Right hindlimb (tissue), 1 donor: ENCODE data around the gene COL7A1.
"Not testable (repeated sequence)": the region's sequence is repeated elsewhere in the genome, so short reads cannot be mapped to it uniquely, and the experiment has no call there.

Experiments used
- DNase-seq: peaks from one replicate; pipeline ENCODE4 v3.0.0-alpha.2; 2018

The COL7A1 gene

GRCh38 chr3:48560648-48561018 lies 34.5 kb downstream of the COL7A1 start:
- no peak for DNase-seq

- DNase-seq, result no peak
Measured at GRCh38 chr3:48558493-48559134, 36.5 kb downstream of the COL7A1 start.

DNA sequence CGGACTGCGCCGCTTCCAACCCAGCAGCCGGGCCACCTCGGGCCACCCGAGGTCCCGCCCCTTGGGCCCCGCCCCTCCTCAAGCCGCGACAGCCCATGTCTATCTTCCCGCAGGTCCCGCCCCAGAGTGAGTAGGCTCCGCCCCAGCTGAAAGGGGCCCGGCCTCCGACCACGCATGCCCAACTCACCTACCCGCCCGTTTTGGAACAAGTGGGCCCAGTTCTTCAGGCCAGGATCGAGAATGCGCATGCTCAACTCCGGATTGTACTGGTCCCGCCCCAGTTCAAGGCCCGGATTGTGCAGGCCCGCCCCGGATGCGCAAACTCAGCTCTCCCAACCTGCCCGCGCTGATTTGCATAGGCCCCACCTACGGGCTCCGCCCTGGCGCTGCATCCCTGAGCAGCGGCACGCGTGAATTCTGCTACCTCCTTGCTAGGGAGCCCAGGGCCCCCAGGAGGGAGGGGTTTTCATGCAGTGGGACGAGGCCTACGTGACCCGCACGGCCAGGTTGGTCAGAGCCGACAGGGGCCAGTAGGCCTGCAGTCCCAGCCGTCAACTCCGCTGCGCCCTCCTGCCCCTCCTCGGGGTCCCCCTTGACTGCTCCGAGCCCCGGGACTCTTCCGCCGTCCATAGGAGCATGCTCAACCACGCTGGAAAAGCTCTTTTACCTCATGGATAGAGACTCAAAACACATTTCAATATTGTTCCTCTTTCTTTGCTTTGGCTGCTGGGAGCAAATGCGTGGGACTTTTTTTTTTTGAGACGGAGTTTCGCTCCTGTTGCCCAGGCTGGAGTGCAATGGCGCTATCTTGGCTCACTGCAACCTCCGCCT lies 38.1 kb downstream of the COL7A1 start, which contains the start of gene PFKFB4:
TSS of gene PFKFB4 (minus strand) at position 8 of the 831 bp plus-strand sequence. CDS start 26 bp downstream, outside the sequence.
- DNase-seq, result peak; percentile 99

GRCh38 chr3:48555949-48556795 lies 39.0 kb downstream of the COL7A1 start:
- DNase-seq, result no peak

DNA sequence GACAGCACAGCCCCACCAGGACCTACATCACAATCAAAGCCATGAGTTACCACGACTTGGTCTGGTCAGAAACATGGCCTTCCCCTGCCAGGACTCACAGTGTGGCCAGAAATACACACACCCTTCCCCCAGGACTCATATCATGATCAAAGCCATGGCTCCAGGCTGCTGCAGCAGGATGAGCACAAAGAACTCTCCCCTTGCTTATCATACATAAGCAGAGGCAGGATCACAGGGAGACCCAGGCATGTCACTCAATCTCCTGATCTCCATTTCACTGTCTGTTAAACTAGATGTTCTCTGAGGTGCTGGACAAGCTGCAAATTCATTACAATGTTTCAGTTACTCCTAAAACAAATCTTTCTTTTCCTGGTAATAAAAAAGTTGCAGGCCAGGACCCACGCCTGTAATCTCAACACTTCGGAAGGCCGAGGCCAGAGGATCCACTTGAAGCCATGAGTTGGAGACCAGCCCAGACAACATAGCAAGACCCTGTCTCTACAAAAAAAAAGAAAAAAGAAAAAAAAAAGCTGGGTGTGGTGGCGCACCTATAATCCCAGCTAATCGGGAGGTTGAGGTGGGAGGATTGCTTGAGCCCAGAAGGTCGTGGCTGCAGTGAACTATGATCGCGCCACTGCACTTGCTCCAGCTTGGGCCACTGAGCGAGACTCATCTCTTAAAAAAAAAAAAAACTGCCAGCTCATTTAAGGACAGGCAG lies 39.7 kb downstream of the COL7A1 start:
- DNase-seq, result no peak

DNA sequence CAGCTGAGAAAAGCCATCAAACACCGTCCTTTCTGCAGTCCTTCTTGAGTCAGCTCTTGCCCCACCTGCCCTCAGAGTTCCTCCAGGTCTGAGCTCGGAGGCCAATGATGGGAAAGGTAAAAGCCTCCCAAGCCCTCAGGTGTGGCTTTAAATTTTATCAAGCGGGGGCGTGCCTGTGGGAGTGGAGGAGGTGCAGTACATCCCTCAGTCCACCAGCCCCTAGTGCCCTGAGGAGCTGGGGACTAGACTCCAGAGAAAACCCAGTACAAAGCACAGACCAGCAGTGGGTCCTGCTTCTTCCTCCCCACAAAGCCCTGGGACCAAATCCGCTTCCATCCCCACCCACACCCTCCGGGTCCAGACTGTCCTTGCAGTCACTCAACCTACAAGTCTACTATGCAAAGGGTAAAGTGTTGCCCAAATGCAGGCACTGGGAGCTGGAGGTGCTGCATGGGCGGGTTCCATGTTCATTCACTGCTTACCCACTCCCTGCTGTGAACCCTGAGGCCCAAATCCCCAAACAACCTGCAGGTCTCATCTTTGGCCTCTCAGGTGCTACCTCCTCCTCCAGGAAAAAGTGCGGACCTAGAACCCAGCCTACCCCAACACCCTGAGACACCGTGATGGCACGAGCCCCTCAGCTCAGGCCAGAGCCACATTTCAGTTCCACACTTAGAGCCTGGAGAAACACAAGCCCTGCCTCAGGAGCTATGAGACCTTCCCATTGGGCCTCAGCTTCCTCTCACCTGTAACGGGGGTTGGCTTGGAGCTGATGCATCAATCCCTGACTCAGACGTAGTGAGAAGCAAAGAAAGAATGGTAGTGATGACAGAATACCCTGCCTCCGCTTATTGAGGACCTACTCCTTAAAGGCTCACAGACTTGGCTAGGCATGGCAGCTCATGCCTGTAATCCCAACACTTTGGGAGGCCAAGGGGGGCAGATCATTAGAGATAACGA lies 41.0 kb downstream of the COL7A1 start:
- DNase-seq, result no peak

- no peak for DNase-seq
Measured at GRCh38 chr3:48553361-48553760, 41.8 kb downstream of the COL7A1 start.

GRCh38 chr3:48552111-48552951 lies 42.8 kb downstream of the COL7A1 start:
- DNase-seq, result no peak

- DNase-seq, result not testable (repeated sequence)
Measured at GRCh38 chr3:48551651-48552050, 43.5 kb downstream of the COL7A1 start.

- peak; percentile 80 for DNase-seq
Measured at GRCh38 chr3:48548729-48549705, 46.1 kb downstream of the COL7A1 start.

DNA sequence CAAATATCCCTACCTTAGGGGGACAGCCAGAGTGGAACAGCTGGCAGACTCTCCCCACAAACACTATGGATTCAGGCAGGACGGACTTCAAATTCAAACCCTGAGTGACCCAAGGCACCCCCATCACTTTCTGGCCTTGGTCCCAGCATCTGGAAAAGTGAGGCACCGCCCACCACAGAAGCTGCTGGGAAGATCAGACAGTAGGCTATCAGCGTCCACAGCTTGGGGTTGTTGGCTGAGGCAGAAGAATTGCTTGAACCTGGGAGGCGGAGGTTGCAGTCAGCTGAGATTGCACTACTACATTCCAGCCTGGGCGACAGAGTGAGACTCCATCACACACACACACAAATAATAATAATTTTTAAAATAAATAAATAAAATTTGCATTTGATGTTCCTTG lies 47.0 kb downstream of the COL7A1 start:
- no peak for DNase-seq

- DNase-seq, result no peak
Measured at GRCh38 chr3:48546203-48546829, 48.8 kb downstream of the COL7A1 start.

DNA sequence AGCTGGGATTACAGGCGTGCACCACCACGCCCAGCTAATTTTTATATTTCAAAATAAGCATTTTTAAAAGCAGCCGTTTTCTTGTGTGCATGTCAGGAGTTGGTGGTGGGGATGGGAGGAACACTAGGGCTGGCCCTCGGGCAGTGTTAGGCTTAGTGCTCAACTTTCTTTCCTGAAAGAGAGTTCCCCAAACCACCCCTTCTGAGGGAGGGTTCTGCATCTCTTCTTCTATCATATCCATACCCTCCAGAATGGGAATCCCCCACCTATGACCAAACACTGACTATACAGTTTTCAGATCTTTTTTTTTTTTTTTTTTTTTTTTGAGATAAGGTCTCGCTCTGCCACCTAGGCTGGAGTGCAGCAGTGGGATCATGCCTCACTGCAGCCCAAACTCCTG lies 51.0 kb downstream of the COL7A1 start:
- DNase-seq, result no peak

DNA sequence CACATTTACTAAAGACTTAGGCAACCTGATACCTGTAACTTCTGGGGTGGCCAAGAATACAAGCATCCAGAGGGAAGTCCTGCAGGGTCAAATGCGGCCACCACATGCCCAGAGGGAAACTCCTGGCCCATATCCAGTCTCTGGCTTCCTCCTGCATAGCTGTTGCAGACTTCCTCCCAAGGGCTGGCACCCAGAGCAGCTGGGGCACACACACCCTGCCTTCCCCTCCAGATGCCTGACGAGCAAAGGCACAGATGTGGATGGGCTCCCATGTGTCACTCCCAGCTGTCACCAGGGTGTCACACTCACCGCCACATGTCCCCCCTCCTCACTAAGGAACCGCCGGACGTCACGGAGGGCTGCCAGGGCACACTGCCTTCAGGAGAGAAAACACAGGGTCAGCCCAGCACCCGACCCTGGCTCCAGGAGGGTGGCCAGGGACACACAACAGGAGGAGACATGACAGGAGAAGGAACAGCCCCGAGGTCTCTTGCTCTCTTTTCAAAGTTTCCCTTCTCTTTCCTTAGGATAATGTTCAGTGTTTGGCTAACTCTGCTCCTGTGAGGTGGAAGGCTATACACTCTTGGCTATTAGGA lies 51.8 kb downstream of the COL7A1 start:
- no peak for DNase-seq

GRCh38 chr3:48538451-48538850 lies 56.7 kb downstream of the COL7A1 start:
- no peak for DNase-seq

DNA sequence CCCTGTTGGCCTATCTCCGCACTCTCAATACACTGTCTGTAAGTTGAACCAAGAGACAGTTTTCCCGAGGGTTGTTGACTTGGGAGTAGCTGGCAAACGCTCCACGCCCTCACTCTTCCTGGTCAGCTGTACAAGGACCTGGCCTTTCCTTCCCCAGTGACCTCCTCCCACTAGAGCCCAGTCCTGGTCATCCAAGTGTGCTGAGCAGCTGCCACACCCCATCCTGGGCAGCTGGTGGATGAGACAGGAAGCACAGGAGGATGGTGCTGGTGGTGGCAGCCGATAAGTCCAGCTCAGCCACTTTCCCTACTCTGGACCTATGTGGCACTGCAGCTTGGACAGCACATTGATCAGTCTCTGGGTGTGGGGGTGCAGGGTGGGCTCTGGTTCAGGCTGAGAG lies 58.3 kb downstream of the COL7A1 start:
- no peak for DNase-seq

DNA sequence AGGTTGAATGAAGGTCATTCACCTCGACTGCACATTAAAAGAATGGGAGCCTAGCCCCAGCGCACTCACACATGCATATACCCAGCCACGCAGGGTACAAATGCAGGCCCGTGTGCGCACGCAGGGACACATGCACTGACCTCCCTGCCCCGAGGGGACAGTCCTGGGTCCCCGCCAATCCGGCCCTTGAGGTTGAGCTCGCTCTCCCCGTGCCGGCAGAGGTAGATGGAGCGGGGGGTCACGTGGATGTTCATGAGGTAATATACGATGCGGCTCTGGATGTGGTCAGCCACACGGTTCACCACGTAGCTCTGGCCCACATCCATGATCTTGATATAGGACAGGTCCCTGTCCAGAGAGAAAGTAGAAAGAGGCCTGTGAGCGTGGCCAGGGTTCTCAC lies 59.0 kb downstream of the COL7A1 start:
- no peak for DNase-seq

- no peak for DNase-seq
Measured at GRCh38 chr3:48535578-48535977, 59.6 kb downstream of the COL7A1 start.
